Stimulated activated CD4-positive, alpha-beta T cell treated with anti-CD3 and anti-CD28 coated beads, Interleukin-1b, Interleukin-23, amount 100 ng/mL, for 48 hours (primary cell): Measurements from ENCODE around the gene VGLL4.

ENCODE experiments used
- DNase-seq: peaks from one replicate; pipeline ENCODE4 v3.0.0-alpha.2; 2020

The VGLL4 gene

GRCh38 chr3:11563159-11563864, 80.4 kb downstream of the VGLL4 start:
- no peak for DNase-seq

- no peak for DNase-seq
Measured at GRCh38 chr3:11562277-11562881, 81.3 kb downstream of the VGLL4 start.

DNA sequence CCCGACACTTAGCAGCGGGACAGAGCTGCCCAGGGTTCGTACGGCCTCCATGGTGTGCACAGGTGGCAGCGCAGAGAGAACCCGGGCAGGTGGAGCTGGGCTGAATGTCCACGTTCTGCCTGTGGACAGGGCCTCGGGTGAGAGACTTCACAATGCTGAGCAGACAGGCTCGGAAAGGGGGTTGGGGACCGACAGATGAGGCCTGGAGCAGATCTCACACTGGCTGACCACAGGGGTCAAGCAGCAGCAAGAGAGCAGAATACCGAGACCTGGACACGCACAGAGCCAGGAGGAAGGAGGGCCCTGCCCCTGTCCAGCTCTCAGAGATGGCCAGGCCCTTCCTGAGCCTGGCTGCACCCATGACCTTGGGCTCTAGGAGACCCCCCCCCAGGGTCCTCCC, 83.0 kb downstream of the VGLL4 start:
- no peak for DNase-seq

GRCh38 chr3:11559816-11560633, 83.7 kb downstream of the VGLL4 start:
- no peak for DNase-seq

DNA sequence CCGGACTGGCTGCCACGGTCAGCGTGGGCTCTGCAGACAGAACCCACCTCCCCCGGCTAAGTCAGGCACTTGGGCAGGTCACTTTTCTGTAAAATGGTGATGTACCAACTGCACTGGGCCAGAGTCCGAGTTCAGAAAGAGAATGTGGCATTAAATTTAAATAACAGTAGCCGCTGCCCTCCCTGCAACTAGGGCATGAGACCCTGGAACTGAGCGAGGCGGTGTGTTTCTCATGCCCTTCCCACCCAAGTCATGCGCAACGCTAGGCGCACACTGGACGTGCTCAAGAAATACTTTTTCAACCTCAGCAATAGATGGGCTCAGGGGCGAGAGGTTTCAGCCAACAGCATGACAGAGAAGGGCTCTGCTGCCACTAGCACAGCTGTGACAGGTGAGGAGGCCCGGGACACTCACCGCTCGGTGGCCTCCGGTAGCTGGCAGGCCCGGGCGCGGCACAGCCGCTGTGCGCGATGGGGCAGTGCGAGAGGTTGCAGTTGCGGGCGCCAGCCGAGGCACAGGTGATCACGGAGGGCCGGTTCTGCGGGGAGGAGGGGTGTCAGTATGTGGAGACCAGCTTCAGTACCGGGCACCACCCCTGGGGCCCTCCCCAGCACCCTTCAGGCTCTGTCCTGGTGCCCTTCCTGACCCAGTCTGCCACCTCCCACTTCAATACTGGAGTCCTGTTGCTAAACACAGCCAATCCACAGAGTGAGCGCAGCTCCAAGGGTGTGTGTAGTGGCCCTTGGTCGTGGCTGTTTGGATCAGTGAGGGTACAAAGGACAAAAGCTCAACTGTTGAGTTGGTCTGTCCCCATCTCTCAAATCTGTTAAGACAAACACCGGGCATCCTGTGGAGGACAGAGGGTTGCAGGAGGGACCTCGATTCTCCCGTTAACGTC, 84.5 kb downstream of the VGLL4 start:
- DNase-seq = no peak

- DNase-seq = no peak
Measured at GRCh38 chr3:11558411-11558903, 85.3 kb downstream of the VGLL4 start.

GRCh38 chr3:11558002-11558401, 85.7 kb downstream of the VGLL4 start:
- DNase-seq = peak; percentile 42

- DNase-seq = no peak
Measured at GRCh38 chr3:11556851-11557644, 86.7 kb downstream of the VGLL4 start.

GRCh38 chr3:11555881-11556633, 87.7 kb downstream of the VGLL4 start:
- no peak for DNase-seq

GRCh38 chr3:11555211-11555782, 88.4 kb downstream of the VGLL4 start:
- no peak for DNase-seq

- DNase-seq = no peak
Measured at GRCh38 chr3:11554666-11555065, 89.0 kb downstream of the VGLL4 start.

DNA sequence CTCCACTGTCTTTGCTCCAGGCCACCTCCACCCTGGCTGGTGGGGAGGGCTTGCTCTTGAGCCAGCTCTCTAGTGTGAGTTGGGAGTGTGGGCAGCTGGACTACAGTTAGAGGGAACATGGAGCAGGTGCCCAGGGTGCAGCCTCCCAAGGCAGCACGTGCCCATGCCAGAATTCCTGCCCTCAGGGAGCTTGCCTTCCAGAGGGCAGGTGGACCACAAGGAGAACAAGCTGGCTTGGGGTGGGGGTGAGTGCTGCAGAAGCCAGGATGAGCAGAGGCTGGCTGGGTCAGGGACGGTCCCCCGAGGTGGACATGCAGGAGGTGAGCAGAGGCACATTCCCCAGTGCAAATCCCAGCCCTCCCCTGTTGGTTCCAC, 89.5 kb downstream of the VGLL4 start:
- DNase-seq = no peak

- no peak for DNase-seq
Measured at GRCh38 chr3:11553436-11554235, 90.1 kb downstream of the VGLL4 start.

- DNase-seq = no peak
Measured at GRCh38 chr3:11552289-11553264, 91.1 kb downstream of the VGLL4 start.

DNA sequence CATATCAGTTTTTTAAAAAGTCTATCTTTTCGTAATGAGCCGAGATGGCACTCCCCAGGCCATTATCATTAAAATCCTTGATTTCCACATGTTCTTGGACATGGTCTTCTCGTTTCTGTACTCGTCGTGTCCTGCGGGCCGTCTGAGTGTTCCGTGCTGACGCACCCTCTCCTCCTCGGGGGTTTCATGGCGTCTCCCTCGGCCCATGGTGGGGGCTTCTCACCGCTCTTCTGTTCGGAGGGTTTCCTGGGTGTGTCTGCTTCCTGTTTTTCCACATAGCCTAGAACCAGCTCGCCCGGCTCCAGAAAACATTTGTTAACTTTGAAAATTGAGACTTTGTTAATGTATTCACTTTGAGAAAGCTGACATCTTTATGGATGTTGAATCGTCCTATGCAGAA, 92.7 kb downstream of the VGLL4 start:
- DNase-seq = no peak

DNA sequence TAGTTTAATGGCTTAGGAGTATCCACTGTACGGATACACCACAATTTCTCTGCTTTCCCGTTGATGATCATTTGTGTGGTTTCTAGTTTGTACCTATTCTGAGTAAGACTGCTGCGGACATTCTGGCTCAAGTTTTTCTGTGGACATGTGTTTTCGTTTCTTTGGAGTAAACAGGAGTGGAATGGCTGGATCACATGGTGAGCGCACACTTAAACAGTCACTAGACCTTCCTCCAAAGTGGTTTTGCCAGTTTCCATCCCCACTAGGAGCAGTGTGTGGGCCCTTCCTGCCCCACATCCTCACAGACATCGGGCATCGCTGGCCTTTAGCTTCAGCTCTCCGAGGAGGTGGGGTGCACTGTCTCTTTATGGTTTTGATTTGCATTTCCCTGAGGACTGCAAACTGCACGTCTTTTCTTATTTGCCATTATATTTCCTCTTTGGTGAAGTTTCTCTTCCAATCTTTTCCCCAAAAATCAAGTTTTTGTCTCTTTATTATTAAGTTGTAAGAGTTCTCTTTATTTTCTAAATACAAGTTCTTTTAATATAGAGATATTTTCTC, 94.1 kb downstream of the VGLL4 start:
- DNase-seq = no peak

DNA sequence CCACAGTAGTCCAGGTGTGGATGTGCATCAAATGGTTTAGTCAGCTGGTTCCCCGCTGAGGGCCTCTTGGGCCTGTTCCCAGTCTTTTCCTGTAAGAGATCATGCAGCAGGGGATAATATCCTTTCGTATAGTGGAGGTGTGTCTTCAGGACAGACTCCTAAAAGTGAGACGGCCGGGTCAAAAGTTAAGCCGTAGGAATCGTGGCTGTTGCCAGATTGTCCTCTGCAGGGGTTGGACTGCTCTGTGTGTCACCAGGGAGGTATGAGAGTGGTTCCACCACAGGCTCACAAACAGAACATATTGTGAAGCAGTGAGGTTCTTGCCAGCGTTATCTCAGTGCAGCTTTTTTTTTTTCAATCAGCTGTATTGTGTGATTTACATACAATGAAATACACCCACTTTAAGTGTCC, 95.0 kb downstream of the VGLL4 start:
- DNase-seq = no peak

DNA sequence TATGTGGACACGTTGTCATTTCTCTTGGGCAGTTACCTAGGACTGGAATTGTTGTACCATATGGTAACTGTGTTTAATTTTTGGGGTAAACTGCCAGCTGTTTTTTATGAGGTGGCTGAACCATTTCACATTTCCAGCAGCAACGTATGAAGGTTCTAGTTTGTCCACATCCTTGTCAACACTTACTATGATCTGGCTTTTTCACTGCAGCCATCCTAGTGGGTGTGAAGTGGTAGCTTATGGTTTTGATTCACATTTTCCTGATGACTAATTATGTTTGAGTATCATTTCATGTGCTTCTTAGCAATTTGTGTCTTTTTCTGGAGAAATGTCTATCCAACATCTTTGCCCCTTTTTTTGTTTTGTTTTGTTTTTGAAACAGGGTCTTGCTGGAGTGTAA, 96.2 kb downstream of the VGLL4 start:
- no peak for DNase-seq
